ENCODE data around the gene CALB2. TPM values are rescaled to one million over a fixed set of nuclear protein-coding genes. Genes with fewer than 3 reads are reported as not detected.

Gene CALB2
- polyA plus RNA-seq, 1 donor (not counting 4 experiments of a cell fraction or from before 2014, with no cell fraction given) = 1.4 TPM

- DNase-seq (ENCODE audit: low read depth, low spot score) (no peak), FAIRE-seq (no peak)
- Histone ChIP-seq H3K4me1 (ENCODE audit: control insufficient read depth, extremely low read depth, insufficient read depth, low read length) (no peaks in the 10 kb centered on the region), H3K9ac (ENCODE audit: control insufficient read depth, extremely low read depth, insufficient read depth, low read length) (no peak overlapping the region), H3K4me2 (ENCODE audit: control insufficient read depth, extremely low read depth, insufficient read depth, low read depth, low read length) (no peak overlapping the region), H3K9me3 (ENCODE audit: control insufficient read depth, low read depth, low read length) (no peaks in the 10 kb centered on the region), H3K27me3 (ENCODE audit: control insufficient read depth, extremely low read depth, insufficient read depth, low read length) (peaks cover 7% of the 10 kb centered on the region), H3K79me2 (ENCODE audit: control insufficient read depth, insufficient read depth, low read length) (no peaks in the 10 kb centered on the region), H4K20me1 (ENCODE audit: control insufficient read depth, extremely low read depth, insufficient read depth, low read length) (no peaks in the 10 kb centered on the region), H3K27ac (ENCODE audit: control insufficient read depth, insufficient read depth, low read length) (no peak overlapping the region), H2AFZ (ENCODE audit: control insufficient read depth, low read length) (no peak overlapping the region), H3K9me1 (ENCODE audit: control insufficient read depth, extremely low read depth, insufficient read depth, low read length) (no peaks in the 10 kb centered on the region), H3K36me3 (ENCODE audit: control insufficient read depth in 2 of 2, extremely low read depth in 1 of 2, insufficient read depth in 2 of 2, low read length in 2 of 2) (no peaks in the 10 kb centered on the region), H3K4me3 (ENCODE audit: control insufficient read depth in 2 of 3, extremely low read depth in 1 of 3, insufficient read depth in 2 of 3, low read depth in 1 of 3, low read length in 3 of 3) (no peak overlapping the region)
- TF ChIP-seq CTCF (optimal IDR thresholded peaks at IDR 0.05 in 1 of 3, IDR thresholded peaks at IDR 0.05 in 1 of 3, conservative IDR thresholded peaks at IDR 0.05 in 1 of 3; ENCODE audit: extremely low read depth in 1 of 3, insufficient read depth in 2 of 3, low read length in 3 of 3) = no peak
- TF ChIP-seq EZH2 (IDR thresholded peaks at IDR 0.05; ENCODE audit: low read length) = no peak
- dilution Hi-C loops (cut with MboI; ENCODE audit: extremely low pct_ligation_motif_present, low sequenced_read_pairs) = no loop called here
Observed at GRCh38 chr16:71424626-71425025, 66.1 kb downstream of the CALB2 start.

GRCh38 chr16:71425746-71426068 lies 67.2 kb downstream of the CALB2 start:
- Histone ChIP-seq H3K4me3 (ENCODE audit: control insufficient read depth in 2 of 3, extremely low read depth in 1 of 3, insufficient read depth in 2 of 3, low read depth in 1 of 3, low read length in 3 of 3) (peak overlapping the region; percentile 53 to 74 (median 66)), H2AFZ (ENCODE audit: control insufficient read depth, low read length) (peak overlapping the region; percentile 73), H3K4me1 (ENCODE audit: control insufficient read depth, extremely low read depth, insufficient read depth, low read length) (no peaks in the 10 kb centered on the region), H3K4me2 (ENCODE audit: control insufficient read depth, extremely low read depth, insufficient read depth, low read depth, low read length) (peak overlapping the region; percentile 78), H3K9me1 (ENCODE audit: control insufficient read depth, extremely low read depth, insufficient read depth, low read length) (no peaks in the 10 kb centered on the region), H3K79me2 (ENCODE audit: control insufficient read depth, insufficient read depth, low read length) (no peaks in the 10 kb centered on the region), H3K9ac (ENCODE audit: control insufficient read depth, extremely low read depth, insufficient read depth, low read length) (no peak overlapping the region), H4K20me1 (ENCODE audit: control insufficient read depth, extremely low read depth, insufficient read depth, low read length) (no peaks in the 10 kb centered on the region), H3K27me3 (ENCODE audit: control insufficient read depth, extremely low read depth, insufficient read depth, low read length) (peaks cover 7% of the 10 kb centered on the region), H3K27ac (ENCODE audit: control insufficient read depth, insufficient read depth, low read length) (no peak overlapping the region), H3K36me3 (ENCODE audit: control insufficient read depth in 2 of 2, extremely low read depth in 1 of 2, insufficient read depth in 2 of 2, low read length in 2 of 2) (no peaks in the 10 kb centered on the region), H3K9me3 (ENCODE audit: control insufficient read depth, low read depth, low read length) (no peaks in the 10 kb centered on the region)
- DNase-seq (ENCODE audit: low read depth, low spot score) (no peak), FAIRE-seq (no peak)
- no peak for TF ChIP-seq CTCF (optimal IDR thresholded peaks at IDR 0.05 in 1 of 3, IDR thresholded peaks at IDR 0.05 in 1 of 3, conservative IDR thresholded peaks at IDR 0.05 in 1 of 3; ENCODE audit: extremely low read depth in 1 of 3, insufficient read depth in 2 of 3, low read length in 3 of 3)
- TF ChIP-seq EZH2 (IDR thresholded peaks at IDR 0.05; ENCODE audit: low read length) = no peak
- dilution Hi-C loops (cut with MboI; ENCODE audit: extremely low pct_ligation_motif_present, low sequenced_read_pairs) = no loop called here
